Neural cell (in vitro differentiated cells): Measurements from ENCODE around the gene VENTX. TPM values are rescaled to one million over a fixed set of nuclear protein-coding genes. Genes with fewer than 3 reads are reported as not detected.

ENCODE experiments used
- H2AFZ ChIP-seq: fragments of 200-600, 300-800 bp; sonication (generic), shearing (Covaris generic); 2 replicates; pipeline ENCODE4 v1.6.0; 2014; ENCODE audit warnings: low read depth, mild to moderate bottlenecking, antibody characterized with exemption, low read length, moderate library complexity
- H3F3A ChIP-seq: fragments of 200-600 bp; shearing (Covaris generic); 2 replicates; pipeline ENCODE4 v1.6.1; 2016; ENCODE audit warnings: mild to moderate bottlenecking, moderate library complexity, mixed read lengths, antibody characterized with exemption, low read length; ENCODE audit not compliant: insufficient read depth, poor library complexity, severe bottlenecking
- H3K27ac ChIP-seq: fragments of 200-600, 300-800 bp; sonication (generic), shearing (Covaris generic); 2 replicates; pipeline ENCODE4 v1.5.1; 2014; ENCODE audit warnings: mild to moderate bottlenecking, low read length, moderate library complexity
- H3K27me3 ChIP-seq: fragments of 300-800, 200-600 bp; sonication (generic), shearing (Covaris generic); 2 replicates; pipeline ENCODE4 v1.6.0; 2014; ENCODE audit warnings: mild to moderate bottlenecking, low read depth, low read length, moderate library complexity; ENCODE audit not compliant: insufficient read depth
- H3K36me3 ChIP-seq: fragments of 300-800, 200-600 bp; sonication (generic), shearing (Covaris generic); 2 replicates; pipeline ENCODE4 v1.5.1; 2014; ENCODE audit warnings: mild to moderate bottlenecking, antibody characterized with exemption, low read length, moderate library complexity; ENCODE audit not compliant: insufficient read depth
- H3K4me2 ChIP-seq: fragments of 300-800, 200-600 bp; sonication (generic), shearing (Covaris generic); 2 replicates; pipeline ENCODE4 v1.6.0; 2014; ENCODE audit warnings: mild to moderate bottlenecking, low read length
- H3K4me3 ChIP-seq: fragments of 300-800, 200-600 bp; sonication (generic), shearing (Covaris generic); 2 replicates; pipeline ENCODE4 v1.5.1; 2014; ENCODE audit warnings: mild to moderate bottlenecking, low read length, moderate library complexity
- H3K79me2 ChIP-seq: fragments of 200-600 bp; shearing (Covaris generic); replicated peaks from 2 replicates; pipeline ENCODE4 v1.6.0; 2014; ENCODE audit warnings: mild to moderate bottlenecking, low read length, moderate library complexity; ENCODE audit not compliant: insufficient read depth
- H3K9ac ChIP-seq: fragments of 300-800, 200-600 bp; sonication (generic), shearing (Covaris generic); 2 replicates; pipeline ENCODE4 v1.6.1; 2016; ENCODE audit warnings: mild to moderate bottlenecking, low read length, mixed read lengths
- H3K9me2 ChIP-seq: fragments of 200-600 bp; shearing (Covaris generic); 2 replicates; pipeline ENCODE4 v1.6.1; 2016; ENCODE audit warnings: mild to moderate bottlenecking, low read length, mixed read lengths; ENCODE audit not compliant: insufficient read depth
- H3K9me3 ChIP-seq: fragments of 200-600, 300-800 bp; sonication (generic), shearing (Covaris generic); 2 replicates; pipeline ENCODE4 v1.6.1; 2016; ENCODE audit warnings: mild to moderate bottlenecking, mixed run types, low read length, moderate library complexity, mixed read lengths
- H4K20me1 ChIP-seq: fragments of 200-600 bp; shearing (Covaris generic); 2 replicates; pipeline ENCODE4 v1.6.1; 2016; ENCODE audit warnings: mild to moderate bottlenecking, mixed run types; ENCODE audit not compliant: insufficient read depth
- EP300 ChIP-seq: fragments of 450-650 bp; conservative IDR thresholded peaks from 2 replicates; pipeline ENCODE4 v1.6.1; 2014; ENCODE audit warnings: antibody characterized with exemption, mild to moderate bottlenecking, moderate library complexity; ENCODE audit not compliant: poor library complexity, severe bottlenecking
- EZH2 ChIP-seq: fragments of 200-600, 300-800 bp; shearing (Covaris generic), sonication (generic); IDR thresholded peaks from 2 replicates; pipeline ENCODE4 v1.6.1; 2014; ENCODE audit warnings: antibody characterized with exemption, low read length, borderline replicate concordance, mild to moderate bottlenecking; ENCODE audit not compliant: insufficient read depth, poor library complexity, severe bottlenecking
- MXI1 ChIP-seq: fragments of 450-650 bp; conservative IDR thresholded peaks from 2 replicates; pipeline ENCODE4 v1.6.1; 2014; ENCODE audit warnings: antibody characterized with exemption, mild to moderate bottlenecking; ENCODE audit not compliant: poor library complexity, severe bottlenecking
- POLR2AphosphoS5 ChIP-seq: IDR thresholded peaks from 2 replicates; pipeline ENCODE4 v1.6.1; 2012
- RAD21 ChIP-seq: fragments of 450-650 bp; conservative IDR thresholded peaks from 2 replicates; pipeline ENCODE4 v1.6.1; 2014; ENCODE audit warnings: antibody characterized with exemption, mild to moderate bottlenecking, moderate library complexity
- SMC3 ChIP-seq: fragments of 450-650 bp; conservative IDR thresholded peaks from 2 replicates; pipeline ENCODE4 v1.6.1; 2014; ENCODE audit warnings: antibody characterized with exemption, mild to moderate bottlenecking, moderate library complexity; ENCODE audit not compliant: poor library complexity
- TAF1 ChIP-seq: IDR thresholded peaks from 2 replicates; pipeline ENCODE4 v1.6.1; 2012; ENCODE audit warnings: low read depth
- polyA plus RNA-seq: library from polyadenylated mRNA; depleted of rRNA; stranded (reverse); fragments of >200 nt; gene quantifications from 2 replicates; pipeline ENCODE4 v1.2.3, GENCODE V29; 2014
- TF ChIP-seq, protein P1 (sequence below): fragments of 450-650 bp; IDR thresholded peaks from 2 replicates; pipeline ENCODE4 v1.5.1; 2014; ENCODE audit warnings: antibody characterized with exemption, mild to moderate bottlenecking, moderate library complexity; ENCODE audit not compliant: poor library complexity, severe bottlenecking
- TF ChIP-seq, protein P2 (sequence below): IDR thresholded peaks from 2 replicates; pipeline ENCODE4 v1.6.1; 2012; ENCODE audit warnings: borderline replicate concordance

The VENTX gene
- polyA plus RNA-seq, 1 donor from 2014 or later, result not detected

DNA sequence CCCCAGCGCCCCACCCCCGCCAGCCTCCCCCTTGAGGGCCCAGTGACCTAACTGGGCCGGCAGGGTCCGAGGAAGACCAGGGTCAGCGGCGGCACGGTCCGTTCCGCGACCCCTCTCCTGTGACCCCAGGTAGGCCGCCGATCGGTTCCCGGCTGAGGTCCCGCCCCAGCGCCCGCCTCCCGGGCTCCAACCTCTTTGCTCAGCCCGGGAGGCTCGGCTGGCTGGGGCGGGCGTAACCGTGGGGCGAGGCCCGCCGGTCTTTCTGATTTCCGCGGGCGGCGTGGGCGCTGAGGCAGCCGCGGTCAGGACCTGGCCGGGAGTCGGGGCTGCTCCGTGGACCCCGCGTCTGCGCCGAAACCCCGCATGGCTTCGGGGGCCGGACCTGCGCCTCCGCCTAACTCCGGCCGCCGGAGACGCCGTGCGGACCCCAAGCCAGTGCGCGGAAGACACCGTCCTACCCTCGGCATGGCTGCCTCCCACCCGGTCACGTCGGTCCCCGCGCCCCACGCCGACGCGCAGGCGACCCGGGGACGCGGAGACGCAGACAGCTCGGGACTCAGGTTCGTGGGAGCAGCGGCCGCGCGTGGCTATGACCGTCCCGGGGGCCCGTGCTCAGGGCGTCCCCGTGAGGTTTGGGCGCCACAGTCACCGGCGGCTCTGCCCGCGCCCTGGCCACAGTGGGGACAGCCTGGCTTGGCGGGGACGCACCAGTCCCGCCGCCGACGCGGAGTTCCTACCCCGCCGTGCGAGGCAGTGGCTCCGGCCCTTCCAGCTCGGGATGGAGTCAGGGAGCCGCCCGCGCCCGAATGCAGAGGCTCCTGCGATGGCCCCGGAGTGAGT is 1.0 kb upstream of the VENTX start:
- H3K27ac ChIP-seq, result no peak overlapping the region
- H3K27me3 ChIP-seq, result peaks cover 74% of the 10 kb centered on the region
- H3K9ac ChIP-seq, result no peak overlapping the region
- H3K4me2 ChIP-seq, result no peak overlapping the region
- no peaks in the 10 kb centered on the region for H3K9me3 ChIP-seq
- no peak overlapping the region for H2AFZ ChIP-seq
- H3F3A ChIP-seq, result no peaks in the 10 kb centered on the region
- no peaks in the 10 kb centered on the region for H3K9me2 ChIP-seq
- H3K36me3 ChIP-seq, result no peaks in the 10 kb centered on the region
- no peaks in the 10 kb centered on the region for H4K20me1 ChIP-seq
- no peaks in the 10 kb centered on the region for H3K79me2 ChIP-seq
- H3K4me3 ChIP-seq, result peak overlapping the region; percentile 52
- TF ChIP-seq EZH2 (peak; percentile 85), MXI1 (no peak), SMC3 (no peak)

DNA sequence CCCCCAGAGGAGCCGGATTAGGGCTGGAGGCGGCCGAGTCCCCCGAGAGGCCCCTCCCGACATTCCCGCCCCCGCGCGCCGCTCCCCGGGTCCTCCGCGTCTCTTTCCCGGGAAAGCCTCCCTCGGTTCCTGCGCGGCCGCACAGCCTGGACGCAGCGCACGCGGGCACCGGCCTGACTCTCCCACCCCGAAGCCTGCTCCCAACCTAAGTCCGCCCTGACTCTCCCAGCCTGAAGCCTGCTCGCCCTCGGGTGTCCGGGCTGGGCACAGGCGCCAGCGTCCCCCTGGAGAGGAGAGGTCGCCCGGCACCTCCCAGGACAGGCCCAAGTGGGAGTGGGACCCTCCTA is 441 bp upstream of the VENTX start:
- peaks cover 68% of the 10 kb centered on the region for H3K27me3 ChIP-seq
- no peak overlapping the region for H3K4me2 ChIP-seq
- no peaks in the 10 kb centered on the region for H3F3A ChIP-seq
- no peaks in the 10 kb centered on the region for H3K9me3 ChIP-seq
- no peaks in the 10 kb centered on the region for H3K9me2 ChIP-seq
- no peak overlapping the region for H2AFZ ChIP-seq
- no peak overlapping the region for H3K27ac ChIP-seq
- peak overlapping the region; percentile 52 for H3K4me3 ChIP-seq
- TF ChIP-seq EP300 (no peak), MXI1 (no peak), TAF1 (no peak), RAD21 (no peak), EZH2 (no peak), POLR2AphosphoS5 (no peak), SMC3 (no peak)
- TF ChIP-seq, protein P1, sequence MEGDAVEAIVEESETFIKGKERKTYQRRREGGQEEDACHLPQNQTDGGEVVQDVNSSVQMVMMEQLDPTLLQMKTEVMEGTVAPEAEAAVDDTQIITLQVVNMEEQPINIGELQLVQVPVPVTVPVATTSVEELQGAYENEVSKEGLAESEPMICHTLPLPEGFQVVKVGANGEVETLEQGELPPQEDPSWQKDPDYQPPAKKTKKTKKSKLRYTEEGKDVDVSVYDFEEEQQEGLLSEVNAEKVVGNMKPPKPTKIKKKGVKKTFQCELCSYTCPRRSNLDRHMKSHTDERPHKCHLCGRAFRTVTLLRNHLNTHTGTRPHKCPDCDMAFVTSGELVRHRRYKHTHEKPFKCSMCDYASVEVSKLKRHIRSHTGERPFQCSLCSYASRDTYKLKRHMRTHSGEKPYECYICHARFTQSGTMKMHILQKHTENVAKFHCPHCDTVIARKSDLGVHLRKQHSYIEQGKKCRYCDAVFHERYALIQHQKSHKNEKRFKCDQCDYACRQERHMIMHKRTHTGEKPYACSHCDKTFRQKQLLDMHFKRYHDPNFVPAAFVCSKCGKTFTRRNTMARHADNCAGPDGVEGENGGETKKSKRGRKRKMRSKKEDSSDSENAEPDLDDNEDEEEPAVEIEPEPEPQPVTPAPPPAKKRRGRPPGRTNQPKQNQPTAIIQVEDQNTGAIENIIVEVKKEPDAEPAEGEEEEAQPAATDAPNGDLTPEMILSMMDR, result no peak
- TF ChIP-seq, protein P2, sequence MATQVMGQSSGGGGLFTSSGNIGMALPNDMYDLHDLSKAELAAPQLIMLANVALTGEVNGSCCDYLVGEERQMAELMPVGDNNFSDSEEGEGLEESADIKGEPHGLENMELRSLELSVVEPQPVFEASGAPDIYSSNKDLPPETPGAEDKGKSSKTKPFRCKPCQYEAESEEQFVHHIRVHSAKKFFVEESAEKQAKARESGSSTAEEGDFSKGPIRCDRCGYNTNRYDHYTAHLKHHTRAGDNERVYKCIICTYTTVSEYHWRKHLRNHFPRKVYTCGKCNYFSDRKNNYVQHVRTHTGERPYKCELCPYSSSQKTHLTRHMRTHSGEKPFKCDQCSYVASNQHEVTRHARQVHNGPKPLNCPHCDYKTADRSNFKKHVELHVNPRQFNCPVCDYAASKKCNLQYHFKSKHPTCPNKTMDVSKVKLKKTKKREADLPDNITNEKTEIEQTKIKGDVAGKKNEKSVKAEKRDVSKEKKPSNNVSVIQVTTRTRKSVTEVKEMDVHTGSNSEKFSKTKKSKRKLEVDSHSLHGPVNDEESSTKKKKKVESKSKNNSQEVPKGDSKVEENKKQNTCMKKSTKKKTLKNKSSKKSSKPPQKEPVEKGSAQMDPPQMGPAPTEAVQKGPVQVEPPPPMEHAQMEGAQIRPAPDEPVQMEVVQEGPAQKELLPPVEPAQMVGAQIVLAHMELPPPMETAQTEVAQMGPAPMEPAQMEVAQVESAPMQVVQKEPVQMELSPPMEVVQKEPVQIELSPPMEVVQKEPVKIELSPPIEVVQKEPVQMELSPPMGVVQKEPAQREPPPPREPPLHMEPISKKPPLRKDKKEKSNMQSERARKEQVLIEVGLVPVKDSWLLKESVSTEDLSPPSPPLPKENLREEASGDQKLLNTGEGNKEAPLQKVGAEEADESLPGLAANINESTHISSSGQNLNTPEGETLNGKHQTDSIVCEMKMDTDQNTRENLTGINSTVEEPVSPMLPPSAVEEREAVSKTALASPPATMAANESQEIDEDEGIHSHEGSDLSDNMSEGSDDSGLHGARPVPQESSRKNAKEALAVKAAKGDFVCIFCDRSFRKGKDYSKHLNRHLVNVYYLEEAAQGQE, result no peak
- H3K79me2 ChIP-seq, result no peaks in the 10 kb centered on the region
- H4K20me1 ChIP-seq, result no peaks in the 10 kb centered on the region
- H3K36me3 ChIP-seq, result no peaks in the 10 kb centered on the region
- no peak overlapping the region for H3K9ac ChIP-seq
